HG03565 (cell line): Measurements from ENCODE around the gene ERMAP.
"Not testable (repeated sequence)": the region's sequence is repeated elsewhere in the genome, so short reads cannot be mapped to it uniquely, and the experiment has no call there.

ENCODE experiments used
- ATAC-seq: cut with Tn5 transposase; IDR thresholded peaks from one replicate; pipeline ENCODE4 v1.9.1; 2021; ENCODE audit warnings: mild to moderate bottlenecking, moderate library complexity; ENCODE audit not compliant: unreplicated experiment

ERMAP gene

GRCh38 chr1:42806593-42806992 is 10.3 kb upstream of the ERMAP start:
- ATAC-seq = no peak

GRCh38 chr1:42807056-42807668 is 9.8 kb upstream of the ERMAP start:
- no peak for ATAC-seq

DNA sequence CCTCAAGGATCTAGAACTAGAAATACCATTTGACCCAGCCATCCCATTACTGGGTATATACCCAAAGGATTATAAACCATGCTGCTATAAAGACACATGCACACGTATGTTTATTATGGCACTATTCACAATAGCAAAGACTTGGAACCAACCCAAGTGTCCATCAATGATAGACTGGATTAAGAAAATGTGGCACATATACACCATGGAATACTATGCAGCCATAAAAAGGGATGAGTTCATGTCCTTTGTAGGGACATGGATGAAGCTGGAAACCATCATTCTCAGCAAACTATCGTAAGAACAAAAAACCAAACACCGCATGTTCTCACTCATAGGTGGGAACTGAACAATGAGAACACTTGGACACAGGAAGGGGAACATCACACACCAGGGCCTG is 2.1 kb upstream of the ERMAP start:
- ATAC-seq = not testable (repeated sequence)

DNA sequence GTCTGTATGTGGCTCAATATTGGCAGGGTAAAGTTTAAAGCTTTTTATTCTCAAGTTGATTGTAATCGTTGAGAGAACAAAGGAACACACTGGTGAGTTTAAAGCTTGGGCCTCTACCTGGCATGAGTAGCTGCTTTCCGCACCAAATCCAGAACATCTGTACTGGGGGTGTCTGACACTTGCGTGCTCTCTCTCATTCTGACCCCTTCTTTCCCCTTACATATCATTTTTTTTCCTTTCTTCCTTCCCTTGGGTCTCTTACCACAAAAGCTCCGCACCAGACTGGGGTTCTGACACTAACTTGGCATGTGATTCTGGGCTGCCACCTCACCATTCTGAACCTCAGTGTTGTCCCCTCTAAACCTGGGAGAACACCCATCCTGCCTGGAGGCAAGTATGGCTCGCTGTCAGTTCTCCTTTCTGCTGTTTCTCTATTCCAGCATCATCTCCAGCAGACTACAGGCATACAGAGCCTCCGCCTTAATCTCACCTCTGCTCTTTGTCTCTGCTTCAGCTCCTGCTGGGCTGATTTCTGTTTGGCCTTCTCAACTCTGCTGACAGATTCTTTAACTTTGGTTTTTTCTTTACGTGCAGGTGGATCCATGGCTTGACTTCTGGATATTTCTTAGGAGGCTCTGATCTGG is 859 bp upstream of the ERMAP start:
- ATAC-seq = no peak

GRCh38 chr1:42817440-42817767 is 482 bp downstream of the ERMAP start:
- no peak for ATAC-seq

DNA sequence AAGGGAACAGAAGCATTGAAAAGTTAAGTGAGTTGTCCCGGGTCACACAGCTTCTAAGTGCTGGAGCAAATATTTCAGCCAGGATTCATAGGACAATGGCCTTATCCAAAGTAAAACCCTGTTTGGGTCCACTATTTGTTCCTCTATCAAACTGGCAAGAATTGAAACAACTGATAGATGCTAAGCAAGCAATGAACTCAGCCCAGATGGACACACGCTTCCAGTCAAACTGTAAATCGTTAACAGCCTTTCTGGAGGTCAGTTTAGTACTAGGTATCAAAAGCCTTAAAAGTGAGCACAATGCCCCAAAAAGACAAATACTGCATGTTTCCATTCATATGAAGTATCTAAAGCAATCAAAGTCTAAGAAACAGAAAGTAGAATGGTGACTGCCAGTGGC is 1.1 kb downstream of the ERMAP start:
- ATAC-seq = no peak

DNA sequence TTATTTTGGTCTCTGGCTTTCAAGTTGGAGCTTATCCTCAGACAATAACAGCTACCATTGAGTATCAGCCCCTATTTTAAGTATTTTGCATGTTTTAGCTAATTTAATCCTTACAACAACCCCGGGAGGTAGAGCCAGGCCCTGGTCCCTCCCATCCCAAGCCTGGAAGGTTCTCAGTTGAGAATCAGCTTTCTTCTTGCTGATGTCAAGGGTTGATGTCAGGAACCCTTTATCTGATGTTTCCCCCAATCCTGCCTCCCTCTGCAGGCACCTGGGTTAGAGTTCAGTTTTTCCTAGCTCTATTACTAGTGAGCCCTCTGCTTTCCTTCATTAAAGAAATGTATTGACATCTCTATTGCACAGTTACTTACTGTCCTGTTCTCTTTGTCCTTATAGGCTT is 3.9 kb downstream of the ERMAP start:
- ATAC-seq = no peak

GRCh38 chr1:42821690-42822089 is 4.8 kb downstream of the ERMAP start:
- no peak for ATAC-seq

GRCh38 chr1:42822800-42823392 is 6.0 kb downstream of the ERMAP start:
- ATAC-seq = no peak

DNA sequence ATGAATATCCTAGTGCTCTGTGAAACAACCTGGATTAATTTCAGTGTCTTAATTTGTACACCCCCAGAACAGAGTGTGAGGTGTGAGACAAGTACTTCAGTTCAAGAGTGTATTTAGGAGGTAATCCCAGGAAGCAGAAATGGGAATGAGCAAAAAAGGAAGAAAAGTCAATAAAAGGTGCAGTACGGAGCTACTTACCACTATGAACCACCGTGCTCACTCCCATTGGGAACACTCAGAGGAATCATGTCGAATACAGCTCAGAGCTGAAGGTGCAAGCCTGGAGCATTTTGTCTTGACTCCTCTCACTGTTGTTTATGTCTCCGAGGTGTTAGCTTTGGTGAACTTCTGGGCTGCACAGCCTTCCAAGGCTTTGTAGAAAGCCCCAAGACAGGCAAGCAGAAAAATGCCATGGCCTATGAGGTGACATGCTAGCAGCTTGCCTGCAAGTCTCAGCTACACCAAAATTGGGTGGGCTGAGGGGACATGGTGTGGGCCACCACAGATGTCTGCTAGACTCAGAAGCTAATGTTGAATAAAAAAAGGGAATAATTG is 7.6 kb downstream of the ERMAP start:
- ATAC-seq = no peak

DNA sequence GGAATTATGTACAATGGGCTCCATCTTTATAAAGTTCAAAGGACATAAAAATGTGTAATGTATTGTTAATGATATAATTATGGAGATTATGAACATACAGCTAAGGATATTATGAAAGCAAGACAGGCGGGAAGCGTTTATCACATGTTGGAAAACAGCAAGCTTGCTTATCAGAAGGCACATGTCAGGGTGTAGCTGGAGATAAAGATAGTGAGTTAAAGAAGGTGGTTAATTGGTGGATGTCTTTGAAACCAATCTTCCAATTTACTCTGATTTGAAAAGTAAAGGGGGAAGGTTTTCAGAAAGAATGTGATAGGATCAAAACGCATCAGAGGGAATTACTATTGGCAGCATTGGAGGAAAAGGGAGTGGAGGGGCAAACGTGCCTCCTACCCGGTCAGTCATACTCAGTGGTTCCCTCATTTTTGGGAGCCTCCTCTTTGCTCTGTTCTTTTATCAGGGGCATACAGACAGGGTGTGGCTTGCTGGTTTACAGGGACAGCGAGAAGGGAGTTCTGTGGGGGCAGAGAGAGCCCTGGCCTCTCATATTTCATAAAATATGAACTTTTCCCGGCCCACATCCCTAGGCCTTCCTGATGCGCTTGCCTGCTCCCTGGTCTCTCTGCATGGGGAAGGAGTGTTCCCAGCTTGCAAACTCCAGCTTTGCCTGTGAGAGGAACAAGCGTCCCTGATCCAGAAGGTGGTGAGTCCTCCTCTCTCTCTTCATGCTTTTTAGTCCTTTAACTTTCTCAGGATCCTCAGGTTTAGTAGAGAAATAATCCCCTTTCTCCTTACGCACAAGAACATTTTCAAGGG is 8.3 kb downstream of the ERMAP start:
- ATAC-seq = no peak

DNA sequence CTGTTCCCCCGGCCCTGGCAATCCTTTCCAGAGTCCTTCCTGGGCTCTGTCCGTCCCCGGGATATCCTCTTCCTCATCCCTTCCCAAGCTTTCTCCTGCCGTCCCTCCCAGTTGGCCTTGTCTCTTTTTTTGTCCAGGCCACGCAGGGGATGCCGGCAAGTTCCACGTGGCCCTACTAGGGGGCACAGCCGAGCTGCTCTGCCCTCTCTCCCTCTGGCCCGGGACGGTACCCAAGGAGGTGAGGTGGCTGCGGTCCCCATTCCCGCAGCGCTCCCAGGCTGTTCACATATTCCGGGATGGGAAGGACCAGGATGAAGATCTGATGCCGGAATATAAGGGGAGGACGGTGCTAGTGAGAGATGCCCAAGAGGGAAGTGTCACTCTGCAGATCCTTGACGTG is 13.7 kb downstream of the ERMAP start:
- no peak for ATAC-seq

DNA sequence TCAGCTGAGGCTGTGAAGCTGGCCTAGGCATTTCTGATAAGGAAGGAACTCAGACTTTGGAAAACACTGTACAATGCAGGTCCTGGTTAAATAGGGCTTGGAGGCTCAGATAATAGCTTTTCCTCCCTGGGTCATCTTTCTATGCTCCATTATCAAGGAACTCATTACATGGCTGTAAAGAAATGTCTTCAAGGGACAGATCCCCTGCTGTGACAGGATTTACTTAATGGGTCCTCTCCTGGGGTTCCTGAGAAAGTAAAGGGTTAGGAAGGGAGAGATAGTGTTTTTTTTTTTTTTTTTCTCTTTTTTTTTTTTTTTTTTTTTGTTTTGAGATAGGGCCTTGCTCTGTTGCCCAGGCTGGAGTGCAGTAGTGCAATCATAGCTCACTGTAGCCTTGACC is 14.4 kb downstream of the ERMAP start:
- ATAC-seq = no peak

DNA sequence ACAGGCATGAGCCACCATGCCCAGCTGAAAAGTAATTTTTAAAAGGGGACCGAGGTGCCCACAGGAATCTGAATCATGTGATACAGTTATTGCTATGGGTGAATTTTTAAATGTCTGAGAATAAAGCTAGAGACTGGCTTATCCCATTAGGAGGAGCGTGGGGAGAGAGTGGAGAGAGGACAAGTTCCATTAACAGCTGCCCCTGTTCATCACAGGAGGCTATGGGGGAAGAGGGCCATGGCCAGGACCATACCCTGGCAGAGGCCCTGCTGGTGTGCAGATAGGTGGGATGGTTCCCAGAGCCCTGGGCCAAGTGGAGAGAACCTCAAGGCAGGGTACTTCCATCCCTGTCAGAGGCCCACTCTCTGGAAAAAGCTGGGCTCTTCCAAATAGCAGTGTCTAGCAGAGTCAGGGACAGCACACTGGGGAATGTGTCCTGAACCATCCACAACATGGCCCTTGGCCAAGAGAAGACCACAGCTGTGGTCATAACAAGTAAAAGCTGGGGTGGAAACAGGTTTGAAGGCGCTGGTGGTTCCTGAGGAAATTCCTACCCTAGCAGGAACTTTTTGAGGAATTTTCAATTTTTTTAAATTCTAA is 15.8 kb downstream of the ERMAP start:
- ATAC-seq = no peak

DNA sequence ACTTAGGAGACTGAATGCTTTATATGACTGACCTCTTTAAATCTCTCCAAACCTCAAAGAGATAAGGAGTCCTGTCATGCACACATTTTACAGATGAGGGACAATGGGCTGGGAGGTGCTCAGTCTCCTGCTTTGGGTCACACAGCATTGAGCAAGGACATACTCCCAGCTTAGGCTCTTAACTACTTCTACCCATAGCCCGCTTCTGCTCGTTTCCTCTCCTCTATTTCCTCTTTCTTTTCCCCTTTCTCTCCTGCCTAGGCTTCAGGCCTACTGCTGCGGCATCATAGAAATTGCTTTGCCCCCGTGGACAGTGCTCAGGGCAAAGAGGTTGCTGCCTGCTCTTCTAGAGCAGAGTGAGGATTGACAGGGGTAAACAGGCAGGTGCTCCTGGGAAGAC is 17.1 kb downstream of the ERMAP start:
- no peak for ATAC-seq

GRCh38 chr1:42834803-42835202 is 17.9 kb downstream of the ERMAP start:
- no peak for ATAC-seq

- ATAC-seq = no peak
Measured at GRCh38 chr1:42835422-42835821, 18.5 kb downstream of the ERMAP start.

DNA sequence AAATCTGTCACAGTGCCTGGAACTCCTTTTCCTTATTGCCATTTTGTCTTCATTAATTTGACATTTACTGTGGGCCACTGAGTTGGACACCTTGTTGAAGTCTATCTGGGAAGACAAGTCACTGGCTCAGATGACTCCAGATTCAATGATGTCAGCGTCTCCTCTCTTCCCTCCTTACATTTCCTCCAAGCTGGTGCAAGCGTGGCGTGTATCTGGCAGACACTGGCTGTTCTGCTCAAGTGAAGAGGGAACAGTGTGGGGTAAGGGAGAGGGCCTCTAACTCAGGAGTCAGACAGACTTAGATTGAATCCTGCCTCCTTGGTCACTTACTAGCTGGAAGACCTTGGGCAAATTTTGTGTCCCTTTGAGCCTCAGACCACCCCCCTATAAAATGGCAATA is 20.8 kb downstream of the ERMAP start:
- ATAC-seq = no peak

GRCh38 chr1:42838482-42839190 is 21.7 kb downstream of the ERMAP start:
- no peak for ATAC-seq

DNA sequence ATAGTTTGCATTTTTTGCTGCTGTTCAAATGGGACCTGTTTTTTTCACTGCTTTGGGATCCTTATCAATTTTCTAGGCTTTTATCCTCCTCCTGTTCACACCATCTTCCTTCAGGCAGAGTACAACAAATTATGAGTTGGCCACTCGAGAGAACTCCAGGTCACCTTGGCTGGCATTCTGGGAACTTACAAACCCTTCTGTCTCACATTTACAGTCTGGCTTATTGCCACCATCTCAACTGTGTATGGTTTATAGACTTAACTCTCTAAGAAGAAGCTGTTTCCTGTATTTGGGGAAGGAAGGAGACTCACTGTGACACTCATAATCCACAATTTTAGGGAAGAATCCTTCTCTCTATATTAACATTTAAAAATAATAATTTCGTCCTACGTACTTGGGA is 24.1 kb downstream of the ERMAP start:
- no peak for ATAC-seq
